Activated T-cell treated with anti-CD3 and anti-CD28 coated beads for 24 hours (primary cell): ENCODE data around the gene TAF4.
"Not testable (repeated sequence)": the region's sequence is repeated elsewhere in the genome, so short reads cannot be mapped to it uniquely, and the experiment has no call there.

Source experiments
- DNase-seq: peaks from one replicate; pipeline ENCODE4 v3.0.0-alpha.2; 2020; ENCODE audit warnings: low read depth

The TAF4 gene, protein sequence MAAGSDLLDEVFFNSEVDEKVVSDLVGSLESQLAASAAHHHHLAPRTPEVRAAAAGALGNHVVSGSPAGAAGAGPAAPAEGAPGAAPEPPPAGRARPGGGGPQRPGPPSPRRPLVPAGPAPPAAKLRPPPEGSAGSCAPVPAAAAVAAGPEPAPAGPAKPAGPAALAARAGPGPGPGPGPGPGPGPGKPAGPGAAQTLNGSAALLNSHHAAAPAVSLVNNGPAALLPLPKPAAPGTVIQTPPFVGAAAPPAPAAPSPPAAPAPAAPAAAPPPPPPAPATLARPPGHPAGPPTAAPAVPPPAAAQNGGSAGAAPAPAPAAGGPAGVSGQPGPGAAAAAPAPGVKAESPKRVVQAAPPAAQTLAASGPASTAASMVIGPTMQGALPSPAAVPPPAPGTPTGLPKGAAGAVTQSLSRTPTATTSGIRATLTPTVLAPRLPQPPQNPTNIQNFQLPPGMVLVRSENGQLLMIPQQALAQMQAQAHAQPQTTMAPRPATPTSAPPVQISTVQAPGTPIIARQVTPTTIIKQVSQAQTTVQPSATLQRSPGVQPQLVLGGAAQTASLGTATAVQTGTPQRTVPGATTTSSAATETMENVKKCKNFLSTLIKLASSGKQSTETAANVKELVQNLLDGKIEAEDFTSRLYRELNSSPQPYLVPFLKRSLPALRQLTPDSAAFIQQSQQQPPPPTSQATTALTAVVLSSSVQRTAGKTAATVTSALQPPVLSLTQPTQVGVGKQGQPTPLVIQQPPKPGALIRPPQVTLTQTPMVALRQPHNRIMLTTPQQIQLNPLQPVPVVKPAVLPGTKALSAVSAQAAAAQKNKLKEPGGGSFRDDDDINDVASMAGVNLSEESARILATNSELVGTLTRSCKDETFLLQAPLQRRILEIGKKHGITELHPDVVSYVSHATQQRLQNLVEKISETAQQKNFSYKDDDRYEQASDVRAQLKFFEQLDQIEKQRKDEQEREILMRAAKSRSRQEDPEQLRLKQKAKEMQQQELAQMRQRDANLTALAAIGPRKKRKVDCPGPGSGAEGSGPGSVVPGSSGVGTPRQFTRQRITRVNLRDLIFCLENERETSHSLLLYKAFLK

DNA sequence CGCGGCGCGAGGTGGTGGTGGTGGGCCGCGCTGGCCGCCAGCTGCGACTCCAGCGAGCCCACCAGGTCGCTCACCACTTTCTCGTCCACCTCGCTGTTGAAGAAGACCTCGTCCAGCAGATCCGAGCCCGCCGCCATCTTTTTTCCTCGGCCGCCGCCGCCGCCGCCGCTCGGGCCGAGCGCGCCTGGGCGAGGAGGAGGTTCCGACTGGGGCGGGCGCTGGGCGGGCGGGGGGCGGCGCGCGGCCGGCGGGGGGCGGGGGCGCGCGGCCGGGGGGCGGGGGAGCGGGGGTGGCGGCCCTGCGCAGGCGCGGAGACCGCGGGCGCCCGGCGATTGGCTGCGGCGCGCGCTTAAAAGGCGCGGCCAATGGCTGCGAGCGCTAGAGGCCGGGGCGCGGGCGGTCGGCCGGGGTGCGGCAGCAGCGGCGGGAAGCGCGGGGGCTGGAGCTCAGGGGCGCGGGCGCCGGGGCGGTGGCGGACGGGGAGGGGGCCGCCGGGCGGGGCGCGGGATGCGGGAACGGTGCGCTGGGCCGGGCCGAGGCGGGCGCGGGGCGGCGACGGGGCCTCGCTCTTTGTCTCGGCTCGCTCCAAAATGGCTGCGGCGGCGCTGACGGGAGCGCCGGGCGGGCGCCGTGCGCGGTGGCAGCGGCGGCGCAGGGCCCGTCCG lies at the start of gene TAF4:
Gene TAF4, minus strand, starts transcription at position 208 of the 665 bp plus-strand sequence. Its CDS starts 71 bp downstream, at position 137.
- peak; percentile 75 for DNase-seq

DNA sequence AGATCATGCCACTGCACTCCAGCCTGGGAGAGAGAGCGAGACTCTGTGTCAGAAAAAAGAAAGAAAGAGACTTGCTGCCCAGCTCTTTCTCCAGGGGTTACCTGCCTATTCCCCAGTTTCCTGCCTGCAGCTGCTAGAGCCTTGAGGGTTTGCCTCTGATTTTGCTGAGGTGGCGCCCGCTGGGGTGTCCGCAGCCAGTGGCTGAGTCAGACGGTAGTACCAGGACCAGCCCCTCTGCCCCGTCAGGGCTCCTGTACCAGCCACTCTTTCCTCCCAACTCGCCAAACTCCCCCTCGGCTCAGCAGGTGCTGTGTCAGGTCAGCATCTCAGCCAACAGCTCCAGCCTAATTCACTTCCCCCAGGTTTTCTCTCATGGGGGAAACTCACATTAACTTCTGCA lies 49.2 kb upstream of the TAF4 start:
- no peak for DNase-seq

DNA sequence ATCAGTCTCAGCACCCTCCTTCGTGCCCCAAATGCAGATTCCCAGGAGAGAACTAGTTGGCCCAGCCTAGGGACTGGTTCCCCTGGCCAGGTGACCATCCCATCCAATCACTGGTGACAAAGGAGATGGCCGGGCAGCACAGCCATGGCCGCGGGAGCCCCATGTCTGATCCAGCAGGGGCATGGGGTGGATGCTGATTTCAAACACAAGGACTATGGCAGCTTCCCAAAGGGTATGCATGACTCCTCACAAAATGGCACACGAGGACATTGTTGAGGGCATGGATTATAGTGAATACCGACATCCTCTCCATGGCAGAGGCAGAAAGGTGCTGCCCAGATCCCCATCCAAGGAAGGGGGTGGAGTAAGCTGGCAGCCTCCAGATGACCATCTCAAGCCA lies 46.7 kb upstream of the TAF4 start:
- DNase-seq, result no peak

DNA sequence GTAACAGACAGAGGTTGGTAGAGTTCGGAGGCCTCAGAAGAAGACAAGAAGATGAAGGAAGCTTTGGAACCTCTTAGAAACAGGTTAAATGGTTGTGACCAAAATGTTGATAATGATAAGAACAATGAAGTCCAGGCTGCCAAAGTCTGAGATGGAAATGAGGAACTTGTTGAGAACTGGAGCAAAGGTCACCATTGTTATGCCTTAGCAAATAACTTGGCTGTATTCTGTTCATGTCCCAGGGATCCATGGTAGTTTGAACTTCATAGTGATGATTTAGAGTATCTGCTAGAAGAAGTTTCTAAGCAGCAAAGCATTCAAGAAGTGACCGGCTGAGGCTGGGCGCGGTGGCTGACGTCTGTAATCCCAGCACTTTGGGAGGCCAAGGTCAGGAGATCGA lies 45.5 kb upstream of the TAF4 start:
- DNase-seq, result no peak

DNA sequence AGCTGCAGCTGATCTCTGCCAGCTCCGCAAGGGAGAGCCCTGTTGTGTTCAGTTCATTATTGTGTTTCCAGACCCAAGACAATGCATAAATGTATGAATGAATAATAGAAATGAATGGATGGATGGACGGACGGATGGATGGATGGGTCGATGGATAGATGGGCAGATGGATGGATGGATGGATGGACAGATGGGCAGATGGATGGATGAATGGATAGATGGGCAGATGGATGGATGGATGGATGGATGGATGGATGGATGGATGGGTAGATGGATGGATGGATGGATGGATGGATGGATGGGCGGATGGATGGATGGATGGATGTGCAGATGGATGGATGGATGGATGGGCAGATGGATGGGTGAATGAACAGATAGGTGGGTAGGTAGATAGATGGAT lies 39.9 kb upstream of the TAF4 start:
- no peak for DNase-seq

DNA sequence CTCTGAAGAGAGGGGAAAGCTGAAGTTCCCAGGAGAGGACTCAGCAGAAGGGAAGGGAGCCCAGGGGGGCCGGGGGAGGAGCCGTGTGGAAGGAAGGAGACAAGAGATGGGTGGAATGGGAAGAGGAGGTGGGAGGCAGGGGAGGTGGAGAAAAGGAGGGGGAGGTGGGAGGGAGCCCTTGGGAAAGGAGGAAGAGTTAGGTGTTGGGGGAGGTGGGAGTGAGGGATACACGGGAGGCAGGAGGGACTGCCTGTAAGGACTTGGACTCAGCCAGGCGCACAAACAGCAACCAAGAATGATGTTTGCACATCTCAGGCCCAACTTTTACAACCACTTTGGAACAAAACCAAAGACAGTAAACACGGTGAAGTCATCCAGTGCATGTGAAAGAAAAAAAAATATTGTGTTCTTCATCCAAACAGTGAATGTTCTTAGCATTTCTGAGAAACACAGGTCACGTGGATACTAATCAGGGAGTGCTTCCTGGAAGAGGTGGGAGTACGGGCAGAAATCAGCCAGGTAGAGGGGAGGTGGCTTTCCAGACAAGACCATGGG lies 39.2 kb upstream of the TAF4 start:
- DNase-seq, result no peak

DNA sequence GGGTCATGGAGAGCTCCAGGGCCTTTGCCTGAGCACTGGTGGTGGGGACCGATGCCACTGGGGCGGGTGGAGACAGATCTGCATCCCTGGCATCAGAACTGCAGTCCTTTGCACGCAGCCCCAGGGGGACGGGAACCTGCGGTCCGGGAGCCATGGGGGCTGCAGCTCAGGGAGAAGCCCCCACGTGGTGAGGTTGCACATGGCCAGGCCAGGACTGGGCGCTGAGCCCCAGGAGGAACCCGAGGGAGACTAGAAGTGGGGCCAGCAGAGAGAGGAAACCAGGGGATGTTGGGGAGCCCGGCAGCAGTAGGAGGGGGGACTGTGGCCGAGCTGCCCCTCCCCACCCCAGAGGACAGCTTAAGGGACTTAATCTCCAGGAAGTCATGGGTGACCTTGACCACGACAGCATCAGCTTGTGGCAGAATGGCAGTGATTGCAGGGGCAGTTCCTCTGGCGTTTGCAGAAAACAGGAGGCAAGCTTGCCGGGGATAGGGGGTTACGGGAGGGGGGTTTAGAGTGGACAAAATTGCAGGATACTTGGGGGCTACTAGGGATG lies 38.6 kb upstream of the TAF4 start:
- no peak for DNase-seq

DNA sequence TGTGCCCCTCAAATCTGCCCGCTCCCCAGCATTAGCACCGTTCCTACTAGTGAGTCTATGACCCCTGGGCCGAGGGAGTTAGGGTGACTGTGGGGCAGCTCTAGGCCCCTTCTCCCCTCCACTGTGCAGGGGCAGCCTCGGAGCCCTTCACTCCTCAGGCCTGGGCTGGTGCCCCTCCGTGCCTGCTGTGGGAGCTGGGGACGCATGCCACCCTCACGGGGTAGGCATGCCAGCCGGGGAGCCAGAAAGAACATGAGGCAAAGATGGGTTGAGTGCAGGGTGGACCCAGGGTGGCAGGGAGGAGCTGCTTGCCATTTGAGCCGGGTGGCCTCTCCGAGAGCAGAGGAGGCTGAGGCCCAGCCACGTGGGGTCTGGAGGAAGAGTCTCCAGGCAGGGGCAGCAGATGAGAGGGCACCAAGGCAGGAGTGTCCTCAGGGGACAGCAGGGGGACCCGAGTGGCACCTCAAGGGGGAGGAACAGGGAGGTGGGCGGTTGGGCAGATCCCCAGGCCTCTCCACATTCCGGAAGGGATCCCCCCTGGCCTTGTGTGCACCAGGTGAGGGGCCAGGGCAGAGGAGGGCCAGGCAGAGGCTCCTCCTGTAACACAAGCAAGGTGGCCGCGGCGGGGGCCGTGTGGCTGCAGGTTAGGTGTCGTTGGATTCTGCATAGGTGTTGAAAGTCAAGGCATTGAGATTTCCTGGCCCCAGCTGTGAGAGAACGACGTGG lies 38.0 kb upstream of the TAF4 start:
- no peak for DNase-seq

DNA sequence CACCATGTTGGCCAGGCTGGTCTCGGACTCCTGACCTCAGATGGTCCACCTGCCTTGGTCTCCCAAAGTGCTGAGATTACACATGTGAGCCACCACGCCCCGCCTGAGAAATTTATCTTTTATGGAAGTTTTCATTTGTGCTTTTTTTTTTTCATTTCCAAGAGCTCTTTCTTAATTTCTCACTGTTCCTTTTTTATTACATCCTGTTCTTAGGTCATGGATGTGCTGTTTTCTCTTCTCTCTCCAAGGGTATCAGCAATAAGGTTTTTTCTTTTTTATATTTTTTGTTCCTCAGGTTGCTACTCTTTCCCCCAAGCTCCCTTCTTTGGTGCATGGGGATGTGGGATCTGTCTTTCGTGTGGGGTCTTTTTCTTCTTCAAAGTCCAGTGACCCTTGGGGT lies 35.4 kb upstream of the TAF4 start:
- DNase-seq, result no peak

DNA sequence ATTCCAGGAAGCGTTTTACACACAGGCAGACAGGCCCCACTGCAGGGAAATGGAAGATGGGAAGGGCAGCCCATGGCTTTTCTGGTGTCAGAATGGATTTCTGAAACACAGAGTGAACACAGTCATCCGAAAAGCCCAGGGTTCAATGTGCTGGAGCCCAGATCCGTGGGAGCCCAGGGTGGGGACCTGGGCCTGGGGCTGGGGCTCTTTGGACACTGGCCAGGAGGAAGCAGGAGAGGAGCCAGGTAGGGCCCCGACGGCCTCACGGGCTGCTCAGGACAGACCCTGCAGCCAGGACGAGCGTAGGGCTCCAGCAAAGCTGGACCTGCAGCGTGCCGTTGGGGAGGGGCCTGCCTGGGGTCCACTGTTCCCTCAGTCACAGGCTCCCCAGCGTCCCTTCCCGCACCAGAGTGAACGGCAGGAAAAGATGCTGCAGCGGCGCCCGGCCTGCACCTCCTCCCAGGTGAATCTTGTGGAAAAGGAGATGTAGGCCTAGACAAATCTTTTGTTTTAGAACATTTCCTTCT lies 32.3 kb upstream of the TAF4 start:
- DNase-seq, result no peak

DNA sequence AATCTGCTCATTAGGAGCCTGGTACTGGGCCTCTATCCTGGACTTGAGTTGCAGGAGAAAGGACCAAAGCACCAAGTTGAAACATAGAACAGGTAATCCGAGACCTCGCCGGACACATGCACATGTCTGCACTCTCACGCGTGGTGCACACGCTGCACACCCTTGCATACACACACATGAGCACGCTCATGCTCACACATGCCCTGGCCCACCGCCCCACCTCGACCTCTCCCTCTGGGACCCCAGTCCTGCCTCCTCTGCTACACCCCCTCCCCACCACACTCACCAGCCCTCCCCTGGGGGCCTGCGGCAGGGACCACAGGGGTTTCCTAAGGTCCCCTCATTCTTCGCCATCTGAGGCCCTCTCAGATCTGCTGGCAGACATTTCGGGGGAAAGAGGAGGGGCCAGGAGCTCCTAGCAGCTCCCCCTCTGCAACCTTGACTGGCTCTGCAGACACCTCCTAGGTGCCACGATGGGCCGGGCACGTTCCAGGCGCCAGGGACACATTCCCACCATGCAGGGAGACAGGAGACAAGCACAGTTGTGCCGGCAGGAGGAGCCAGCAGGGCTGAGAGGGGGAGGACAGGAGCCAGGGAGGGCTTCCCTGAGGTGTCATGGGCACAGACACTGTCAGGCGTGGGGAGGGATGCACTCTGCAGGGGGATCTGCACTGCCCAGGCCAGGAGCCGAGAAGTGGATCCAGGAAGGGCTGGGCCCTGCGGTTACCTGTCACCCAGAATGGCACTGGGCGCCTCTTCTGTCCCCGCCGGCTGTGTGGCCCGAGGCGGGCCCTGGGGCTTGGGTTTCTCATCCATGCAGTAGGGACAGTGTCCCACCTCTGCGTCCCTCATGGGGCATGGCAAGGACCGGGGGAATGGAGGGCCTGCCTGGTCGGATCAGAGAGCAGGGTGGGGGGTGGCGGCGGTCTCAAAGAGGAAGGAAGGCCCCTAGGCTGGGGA lies 31.0 kb upstream of the TAF4 start:
- no peak for DNase-seq

DNA sequence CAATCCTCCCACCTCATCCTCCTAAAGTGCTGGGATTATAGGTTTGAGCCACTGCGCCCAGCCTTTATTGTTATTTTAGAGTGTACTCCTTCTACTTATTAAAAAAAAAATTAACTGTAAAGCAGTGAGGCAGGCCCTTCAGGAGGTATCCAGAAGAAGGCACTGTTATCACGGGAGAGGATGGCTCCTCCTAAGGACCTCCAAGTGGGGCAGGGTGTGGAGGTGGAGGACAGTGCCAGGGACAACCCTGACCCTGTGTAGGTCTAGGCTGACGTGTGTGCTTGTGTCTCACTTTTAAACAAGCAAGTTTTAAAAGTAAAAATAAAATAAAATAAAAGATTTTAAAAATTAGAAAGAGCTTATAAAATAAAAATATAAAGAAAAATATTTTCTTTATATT lies 23.7 kb upstream of the TAF4 start:
- no peak for DNase-seq

DNA sequence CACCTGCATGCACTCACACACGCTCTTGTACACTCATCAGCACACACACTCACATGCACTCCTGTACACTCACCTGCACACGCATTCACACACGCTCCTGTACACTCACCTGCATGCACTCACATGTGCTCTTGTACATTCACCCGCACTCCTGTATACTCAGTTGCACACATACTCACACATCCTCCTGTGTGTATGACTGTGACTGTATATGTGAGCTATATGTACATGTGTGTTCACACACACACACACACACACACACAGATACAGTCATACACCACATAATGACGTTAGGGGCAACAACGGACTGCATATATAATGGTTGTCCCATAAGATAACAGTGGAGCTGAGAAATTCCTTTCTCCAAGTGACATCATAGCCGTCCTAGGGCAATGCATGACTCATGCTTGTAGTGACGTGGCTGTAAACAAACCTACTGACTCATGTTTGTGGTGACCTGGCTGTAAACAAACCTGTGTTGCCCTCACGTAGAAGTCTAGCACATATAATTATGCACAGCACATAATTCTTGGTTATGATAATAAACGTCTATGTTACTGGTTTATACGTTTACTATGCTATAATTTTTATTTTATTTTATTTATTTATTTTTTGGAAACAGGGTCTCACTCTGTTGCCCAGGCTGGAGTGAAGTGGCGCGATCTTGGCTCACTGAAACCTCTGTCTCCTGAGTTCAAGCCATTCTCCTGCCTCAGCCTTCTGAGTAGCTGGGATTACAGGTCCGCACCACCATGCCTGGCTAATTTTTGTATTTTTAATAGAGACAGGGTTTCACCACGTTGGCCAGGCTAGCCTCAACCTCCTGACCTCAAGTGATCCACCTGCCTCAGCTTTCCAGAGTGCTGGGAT lies 22.8 kb upstream of the TAF4 start:
- DNase-seq, result no peak

DNA sequence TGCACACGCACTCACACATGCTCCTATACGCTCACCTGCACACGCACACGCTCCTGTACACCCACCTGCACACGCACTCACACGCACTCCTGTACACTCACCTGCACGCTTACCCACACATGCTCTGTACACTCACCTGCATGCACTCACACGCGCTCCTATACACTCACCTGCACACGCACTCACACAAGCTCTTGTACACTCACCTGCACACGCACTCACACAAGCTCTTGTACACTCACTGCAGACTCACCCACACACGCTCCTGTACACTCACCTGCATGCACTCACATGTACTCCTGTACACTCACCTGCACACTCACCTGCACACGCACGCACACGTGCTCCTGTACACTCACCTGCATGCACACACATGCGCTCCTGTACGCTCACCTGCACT lies 22.0 kb upstream of the TAF4 start:
- no peak for DNase-seq

DNA sequence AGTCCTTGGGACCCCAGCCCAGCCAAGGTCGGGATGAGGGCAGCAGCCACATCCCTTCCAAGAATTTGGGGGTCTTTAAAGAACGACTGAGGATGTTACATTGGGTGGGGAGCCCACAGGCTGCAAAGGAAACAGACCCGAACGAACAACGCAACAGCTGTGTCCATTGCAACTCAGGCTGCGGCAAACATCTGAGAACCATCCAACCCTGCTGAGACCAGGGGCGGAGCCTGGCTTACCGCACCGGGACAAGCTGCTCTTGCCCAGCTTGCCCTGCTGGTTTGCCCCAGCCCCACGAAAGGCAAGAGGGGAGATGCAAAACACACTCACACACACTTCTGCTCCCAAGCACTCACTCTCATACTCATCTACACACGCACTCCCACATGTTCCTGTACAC lies 21.5 kb upstream of the TAF4 start:
- no peak for DNase-seq

DNA sequence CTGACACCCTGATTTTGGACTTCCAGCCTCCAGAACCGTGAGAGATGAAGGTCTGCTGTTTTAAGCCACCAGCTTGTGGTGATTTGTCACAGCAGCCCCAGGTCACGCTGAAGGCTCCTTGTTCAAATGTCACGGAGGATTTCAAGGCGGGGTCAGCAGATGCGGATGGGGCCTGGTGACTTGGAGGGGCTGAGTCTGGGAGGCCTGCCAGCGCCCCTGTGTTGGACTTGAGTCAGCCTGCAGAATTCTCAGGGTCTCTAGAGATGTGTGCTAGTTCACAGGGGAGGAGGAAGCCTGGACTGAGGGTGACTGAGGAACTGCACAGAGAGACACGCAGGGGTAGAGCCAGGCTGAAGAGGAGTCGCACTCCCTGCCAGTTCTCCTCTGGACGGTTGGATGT lies 19.5 kb upstream of the TAF4 start:
- DNase-seq, result no peak

DNA sequence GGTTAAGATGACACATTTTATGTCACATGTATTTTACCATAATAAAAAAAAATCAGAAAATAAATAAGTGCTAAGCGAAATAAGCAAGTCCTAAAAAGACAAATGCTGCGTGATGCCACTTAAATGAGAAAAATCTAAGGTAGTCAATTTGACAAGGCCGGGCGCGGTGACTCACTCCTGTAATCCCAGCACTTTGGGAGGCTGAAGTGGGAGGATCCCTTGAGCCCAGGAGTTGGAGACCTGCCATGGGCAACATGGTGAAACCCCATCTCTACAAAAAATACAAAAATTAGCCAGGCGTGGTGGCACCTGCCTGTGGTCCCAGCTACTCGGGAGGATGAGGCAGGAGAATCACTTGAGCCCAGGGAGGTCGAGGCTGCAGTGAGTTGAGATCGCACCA lies 18.5 kb upstream of the TAF4 start:
- not testable (repeated sequence) for DNase-seq

DNA sequence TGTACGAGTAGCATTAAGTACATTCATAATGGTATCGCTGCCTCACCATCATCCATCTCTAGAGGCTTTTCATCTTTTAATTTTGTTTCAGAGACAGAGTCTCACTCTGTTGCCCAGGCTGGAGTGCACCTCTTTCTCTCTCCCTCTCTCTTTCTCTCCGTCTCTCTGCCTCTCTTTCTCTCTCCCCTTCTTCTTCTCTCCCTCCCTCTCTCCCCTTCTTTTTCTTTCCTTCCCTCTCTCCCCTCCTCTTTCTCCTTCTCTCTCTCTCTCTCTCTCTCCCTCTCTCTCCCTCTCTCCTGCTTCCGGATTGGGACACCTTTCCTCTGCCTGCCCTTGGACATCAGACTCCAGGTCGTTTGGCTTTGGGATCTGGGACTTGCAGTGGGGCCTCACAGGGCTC lies 17.6 kb upstream of the TAF4 start:
- DNase-seq, result no peak
